ENCODE results near the gene SCYL2.
"Not testable (repeated sequence)": the region's sequence is repeated elsewhere in the genome, so short reads cannot be mapped to it uniquely, and the experiment has no call there.

SCYL2 gene

DNA sequence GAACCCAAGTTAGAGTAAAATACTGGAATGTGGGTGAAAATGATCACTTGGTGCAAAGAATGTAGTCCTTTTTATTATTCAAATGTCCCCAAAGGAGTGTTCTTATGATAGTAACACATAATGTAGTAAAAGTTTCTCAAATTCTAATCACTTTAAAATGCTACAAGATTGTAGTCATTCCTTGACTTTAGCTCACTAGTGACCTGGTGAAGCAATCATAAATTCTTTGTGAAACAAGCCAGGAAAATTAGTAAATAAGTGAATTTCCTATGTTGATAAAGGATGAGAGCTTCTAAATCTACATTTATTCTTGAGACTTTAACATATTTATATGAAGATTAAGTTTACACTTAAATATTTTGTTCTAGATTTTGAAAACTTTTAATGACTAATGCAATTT lies 59.2 kb downstream of the SCYL2 start:
- DNase-seq: no peak

DNA sequence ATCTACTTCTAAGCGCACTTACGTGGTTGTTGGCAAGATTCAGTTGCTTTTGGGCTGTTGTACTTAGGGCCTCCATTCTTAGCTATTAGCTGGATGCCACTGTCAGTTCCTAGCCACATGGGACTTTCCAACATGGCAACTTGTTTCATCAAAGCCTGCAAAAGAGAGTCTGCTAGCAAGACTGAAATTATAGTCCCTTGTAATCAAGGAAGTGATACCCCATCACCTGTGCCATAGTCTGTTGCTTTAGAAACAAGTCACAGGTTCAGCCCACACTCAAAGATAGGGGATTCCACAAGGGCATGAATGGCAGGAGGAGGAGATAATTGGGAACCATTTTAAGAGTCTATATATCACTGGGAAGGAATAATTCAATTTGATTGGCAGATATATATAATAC lies 62.8 kb downstream of the SCYL2 start:
- no peak for DNase-seq

DNA sequence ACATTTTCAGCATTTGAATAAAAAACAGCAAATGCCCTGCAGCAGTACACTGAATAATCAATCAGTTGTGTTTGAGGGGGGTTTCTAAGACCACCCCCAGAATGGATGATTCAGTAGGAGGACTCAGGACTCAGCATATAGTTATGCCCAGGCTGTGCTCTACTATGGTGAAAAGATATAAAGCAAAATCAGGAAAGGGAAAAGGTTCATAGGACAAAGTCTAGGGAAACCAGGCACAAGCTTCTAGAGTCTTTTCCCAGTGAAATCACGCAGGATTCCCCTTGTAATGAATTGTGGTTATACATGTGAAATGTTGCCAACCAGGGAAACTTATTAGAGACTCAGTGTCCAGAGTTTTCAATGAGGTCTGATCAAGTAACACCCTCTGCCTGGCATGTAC lies 64.9 kb downstream of the SCYL2 start:
- no peak for DNase-seq

DNA sequence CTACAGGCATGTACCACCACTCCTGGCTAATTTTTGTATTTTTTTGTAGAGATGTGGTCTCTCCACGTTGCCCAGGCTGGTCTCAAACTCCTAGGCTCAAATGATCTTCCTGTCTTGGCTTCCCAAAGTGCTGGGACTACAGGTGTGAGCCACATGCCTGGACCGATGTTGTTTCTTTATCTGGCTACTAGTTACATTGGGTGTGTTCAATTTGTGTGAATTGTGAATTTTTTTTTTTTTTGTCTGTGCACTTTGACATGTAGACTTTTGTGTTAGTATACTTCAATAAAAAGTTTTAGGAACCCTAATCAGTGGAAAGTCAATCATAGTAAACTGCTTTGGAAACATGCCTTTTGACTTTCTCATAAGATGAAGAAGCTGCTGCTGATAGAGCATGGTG lies 65.9 kb downstream of the SCYL2 start:
- no peak for DNase-seq

DNA sequence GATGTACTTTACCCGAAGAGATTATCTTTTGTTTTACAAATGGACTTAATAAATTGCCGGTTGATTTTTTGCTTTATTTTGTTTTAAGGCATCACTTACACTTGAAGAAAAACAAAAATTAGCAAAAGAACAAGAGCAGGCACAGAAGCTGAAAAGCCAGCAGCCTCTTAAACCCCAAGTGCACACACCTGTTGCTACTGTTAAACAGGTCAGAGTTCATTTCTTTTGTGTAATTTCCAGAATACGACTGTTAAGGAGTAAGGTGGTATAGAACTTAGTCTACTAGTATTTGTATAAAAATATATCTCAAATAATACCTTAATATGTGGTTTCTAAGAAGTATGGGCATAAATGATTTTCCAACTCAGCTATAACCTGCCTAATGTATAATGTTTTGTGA lies 70.3 kb downstream of the SCYL2 start:
- DNase-seq: no peak

DNA sequence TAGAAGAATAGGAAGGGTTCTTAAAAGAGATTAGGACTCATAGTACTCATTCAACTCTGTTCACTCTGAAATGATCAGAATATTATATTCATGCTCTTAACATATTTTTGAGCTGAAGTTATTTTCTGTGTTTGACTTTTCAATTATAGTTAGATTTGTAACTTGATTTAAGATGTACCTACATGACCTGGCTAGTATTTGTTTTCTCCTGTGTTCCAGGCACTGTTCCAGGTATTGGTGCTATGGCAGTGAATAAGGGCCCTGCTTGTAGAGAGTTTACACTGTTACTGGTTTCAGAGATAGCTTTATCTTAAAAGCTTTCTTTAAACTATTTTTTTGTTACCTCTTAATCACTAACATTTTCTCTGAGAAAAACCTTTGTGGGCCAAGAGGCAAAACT lies 70.8 kb downstream of the SCYL2 start:
- no peak for DNase-seq

DNA sequence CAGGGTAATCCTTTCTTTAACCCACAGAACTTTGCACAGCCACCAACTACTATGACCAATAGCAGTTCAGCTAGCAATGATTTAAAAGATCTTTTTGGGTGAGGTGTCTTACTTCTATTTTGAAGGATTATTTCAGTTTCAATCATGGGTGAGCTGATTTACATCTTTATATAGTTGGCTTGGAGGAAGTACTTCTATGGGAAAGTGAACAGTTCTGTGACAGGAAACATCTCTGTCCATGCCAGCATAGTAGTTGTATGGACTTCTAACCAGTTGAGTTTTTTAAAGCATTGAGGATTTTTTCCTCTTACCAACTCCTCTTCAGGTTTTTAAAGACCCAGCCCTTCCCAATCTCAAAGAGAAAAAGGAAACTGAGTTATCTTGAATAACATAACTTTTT lies 72.1 kb downstream of the SCYL2 start:
- no peak for DNase-seq

DNA sequence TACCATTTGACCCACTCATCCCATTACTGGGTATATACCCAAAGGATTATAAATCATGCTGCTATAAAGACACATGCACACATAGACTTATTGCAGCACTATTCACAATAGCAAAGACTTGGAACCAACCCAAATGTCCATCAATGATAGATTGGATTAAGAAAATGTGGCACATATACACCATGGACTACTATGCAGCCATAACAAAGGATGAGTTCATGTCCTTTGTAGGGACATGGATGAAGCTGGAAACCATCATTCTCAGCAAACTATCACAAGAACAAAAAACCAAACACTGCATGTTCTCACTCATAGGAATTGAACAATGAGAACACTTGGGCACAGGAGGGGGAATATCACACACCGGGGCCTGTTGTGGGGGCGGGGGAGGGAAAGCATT lies 75.9 kb downstream of the SCYL2 start:
- DNase-seq: not testable (repeated sequence)

DNA sequence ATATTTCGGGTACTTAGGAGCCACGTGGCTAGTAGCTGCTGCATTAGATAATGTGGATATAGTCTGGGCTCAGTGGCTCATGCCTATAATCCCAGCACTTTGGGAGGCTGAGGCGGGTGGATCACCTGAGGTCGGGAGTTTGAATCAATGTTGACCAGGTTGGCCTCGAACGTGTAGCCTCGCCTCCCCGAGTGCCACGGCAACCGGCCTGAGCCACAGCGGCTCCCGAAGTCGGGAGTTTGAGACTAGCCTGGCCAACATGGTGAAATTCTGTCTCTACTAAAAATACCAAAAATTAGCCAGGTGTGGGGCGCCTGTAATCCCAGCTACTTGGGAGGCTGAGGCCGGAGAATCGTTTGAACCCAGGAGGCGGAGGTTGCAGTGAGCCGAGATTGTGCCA lies 77.4 kb downstream of the SCYL2 start:
- not testable (repeated sequence) for DNase-seq

DNA sequence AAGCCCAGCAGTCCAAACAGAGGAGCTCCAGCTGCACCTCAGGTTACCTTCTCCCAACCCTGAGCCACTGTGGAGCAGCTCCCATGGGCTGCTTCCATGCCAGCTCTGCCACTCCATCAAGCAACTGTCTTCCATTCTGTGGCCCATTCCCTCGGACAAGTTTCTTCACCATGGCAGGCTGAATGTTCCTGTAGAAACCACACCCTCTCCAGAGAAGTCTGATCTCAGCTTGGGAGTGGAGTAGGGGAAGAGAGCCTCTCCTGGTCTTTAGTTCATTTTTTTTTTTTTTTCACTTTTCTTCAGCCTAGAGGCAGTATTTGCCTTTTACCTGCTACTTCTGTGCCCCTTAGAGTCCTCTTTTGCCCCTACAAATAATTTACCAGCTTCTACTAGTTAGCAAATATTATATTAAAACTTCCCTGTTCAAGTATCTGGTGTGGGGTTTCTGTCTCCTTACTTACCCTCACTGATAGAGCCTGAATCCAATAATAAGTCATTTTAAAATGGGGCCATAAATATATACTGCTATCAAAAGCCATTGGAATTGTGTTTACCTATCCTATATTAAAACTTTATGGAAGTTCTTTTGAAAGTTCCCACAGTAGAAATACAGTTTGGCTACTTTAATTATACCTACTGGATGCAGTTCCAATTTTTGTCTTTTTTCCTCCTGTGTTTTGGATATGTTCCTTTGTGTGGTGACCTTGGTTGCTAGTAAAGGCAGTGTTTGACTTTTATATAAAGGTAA lies 78.2 kb downstream of the SCYL2 start:
- no peak for DNase-seq

DNA sequence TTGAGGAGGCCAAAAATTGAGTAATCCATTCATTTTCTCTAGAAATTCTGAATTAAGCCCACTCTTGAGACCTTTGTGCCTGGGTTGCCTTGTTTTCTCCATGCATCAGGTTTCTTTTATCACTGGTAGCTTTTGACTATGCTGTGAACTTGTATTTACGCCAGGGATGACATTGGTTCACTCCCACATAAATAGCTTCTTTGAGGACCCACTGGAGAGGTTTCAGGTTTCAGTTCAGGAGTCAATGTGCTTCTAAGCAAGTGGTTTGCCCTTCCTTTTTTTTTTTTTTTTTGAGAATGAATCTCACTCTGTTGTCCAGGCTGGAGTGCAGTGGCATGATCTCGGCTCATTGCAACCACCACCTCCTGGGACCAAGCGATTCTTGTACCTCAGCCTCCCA lies 79.7 kb downstream of the SCYL2 start:
- DNase-seq: no peak

DNA sequence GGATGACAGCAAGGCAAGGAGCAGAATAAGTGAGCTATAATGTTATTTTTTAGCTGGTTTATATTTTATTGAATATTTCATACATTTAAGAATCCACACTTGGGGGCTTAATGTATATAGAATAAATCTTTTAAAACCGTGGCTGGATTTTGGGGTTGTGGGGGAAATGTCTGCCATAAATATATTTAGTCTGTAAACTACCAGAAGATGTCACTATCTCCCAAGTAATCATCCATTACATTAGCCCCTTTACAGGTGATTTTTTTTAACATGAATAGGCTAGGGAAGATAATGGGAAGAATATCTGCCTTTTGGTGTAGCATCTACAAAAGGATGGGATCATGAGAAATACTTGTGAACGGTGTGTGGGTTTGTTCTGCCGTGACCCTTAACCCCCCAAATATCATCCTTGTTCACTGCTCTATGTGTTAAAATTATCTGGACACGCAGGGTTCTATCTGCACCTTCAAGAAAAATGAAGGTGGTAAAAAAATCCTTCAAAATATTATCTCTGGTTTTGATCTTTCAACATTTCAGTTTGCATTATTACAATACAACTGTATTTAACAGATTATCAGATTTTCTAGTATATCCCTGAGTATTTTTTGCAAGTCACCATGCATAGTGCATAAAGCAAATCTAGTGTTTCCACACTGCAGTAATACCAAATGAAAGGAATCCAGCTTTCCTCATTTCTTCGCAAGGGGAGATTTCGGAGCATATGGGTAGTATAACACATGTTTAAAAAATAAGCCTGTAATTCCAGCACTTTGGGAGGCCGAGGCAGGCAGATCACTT lies 81.9 kb downstream of the SCYL2 start:
- peak; percentile 33 for DNase-seq

DNA sequence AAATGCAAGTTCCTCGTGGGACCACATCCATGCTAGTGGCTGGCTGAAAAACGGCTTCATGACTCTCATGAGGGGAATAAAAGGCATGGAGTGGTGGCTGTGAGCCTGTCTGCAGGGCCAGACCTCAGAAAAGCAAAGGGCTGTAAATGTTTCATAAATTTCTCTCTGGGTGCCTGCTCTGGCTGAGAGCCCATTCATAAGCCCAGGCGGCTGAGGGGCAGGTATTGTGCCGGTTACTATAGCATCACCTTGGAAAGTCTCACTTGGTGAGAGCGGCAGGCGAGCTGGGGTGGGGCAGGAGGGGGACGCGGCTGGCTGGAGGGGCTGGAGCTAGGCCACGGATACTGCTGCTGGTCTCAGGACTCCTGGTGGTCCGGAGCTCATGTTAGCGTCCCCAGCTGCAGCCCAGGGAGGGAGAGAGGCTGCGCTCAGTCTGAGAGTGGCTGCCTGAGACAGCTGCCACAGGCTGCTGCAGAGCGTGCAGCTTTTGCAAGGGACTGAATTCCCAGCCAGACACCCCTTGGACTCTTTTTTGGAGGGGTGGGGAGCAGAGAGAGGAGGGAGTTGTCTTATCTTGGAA lies 89.8 kb downstream of the SCYL2 start, which contains the start of gene SLC17A8:
Gene SLC17A8 (plus strand): TSS at position 431 of the 580 bp plus-strand sequence. CDS start 318 bp downstream, outside the sequence.
- DNase-seq: peak; percentile 68

DNA sequence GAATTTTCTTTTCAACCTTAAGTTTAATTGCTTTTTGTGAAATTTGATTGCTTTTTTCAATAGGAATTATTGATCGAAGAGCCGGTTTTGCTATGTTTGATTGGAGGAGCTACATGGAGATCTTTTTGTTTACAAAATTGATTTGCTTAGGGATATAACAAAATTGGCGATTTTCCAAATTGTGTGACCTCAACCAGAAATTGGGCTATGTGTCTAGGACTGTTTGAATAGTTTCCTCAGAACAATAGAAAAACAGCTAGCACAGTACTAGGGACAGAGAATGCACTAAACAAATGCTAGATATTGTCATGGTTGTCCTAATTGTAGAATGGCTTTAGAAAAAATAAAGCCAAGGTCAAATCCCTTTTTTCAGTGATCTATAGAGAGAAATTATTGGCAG lies 92.3 kb downstream of the SCYL2 start:
- DNase-seq: no peak

DNA sequence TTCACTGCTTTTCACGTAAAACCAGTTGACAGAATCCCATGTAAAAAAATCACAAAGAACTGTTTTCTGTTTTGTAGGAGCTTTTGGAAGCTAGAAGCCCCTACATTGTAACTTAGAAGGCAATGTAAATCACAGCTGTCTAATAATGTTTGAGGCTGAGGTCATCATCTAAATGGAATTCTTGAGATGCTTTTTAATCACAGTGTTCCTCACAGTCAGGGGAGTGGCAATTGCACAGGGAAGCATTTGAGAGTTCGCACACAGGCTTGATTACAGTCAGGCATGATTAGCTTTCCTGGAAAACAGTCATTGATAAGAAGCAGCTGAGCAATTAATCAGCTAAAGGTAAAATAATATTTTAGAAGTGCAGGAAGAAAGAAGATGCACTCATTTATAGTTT lies 92.8 kb downstream of the SCYL2 start:
- no peak for DNase-seq

DNA sequence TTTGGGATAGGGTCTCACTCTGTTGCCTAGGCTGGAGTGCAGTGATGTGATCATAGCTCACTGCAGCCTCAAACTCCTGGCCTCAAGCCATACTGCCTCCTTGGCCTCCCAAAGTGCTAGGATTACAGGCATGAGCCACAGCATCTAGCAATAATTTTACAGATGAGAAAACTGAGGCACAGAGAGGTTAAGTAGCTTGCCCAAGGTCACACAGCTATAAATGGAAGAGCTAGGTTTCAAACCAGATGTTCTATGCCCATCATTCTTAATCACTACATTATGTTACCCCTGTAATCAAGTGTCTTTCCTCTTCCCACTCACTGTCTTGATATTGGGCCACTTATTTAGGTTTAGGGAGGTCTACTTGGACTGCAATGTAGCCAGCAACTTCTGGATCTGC lies 93.5 kb downstream of the SCYL2 start:
- no peak for DNase-seq

DNA sequence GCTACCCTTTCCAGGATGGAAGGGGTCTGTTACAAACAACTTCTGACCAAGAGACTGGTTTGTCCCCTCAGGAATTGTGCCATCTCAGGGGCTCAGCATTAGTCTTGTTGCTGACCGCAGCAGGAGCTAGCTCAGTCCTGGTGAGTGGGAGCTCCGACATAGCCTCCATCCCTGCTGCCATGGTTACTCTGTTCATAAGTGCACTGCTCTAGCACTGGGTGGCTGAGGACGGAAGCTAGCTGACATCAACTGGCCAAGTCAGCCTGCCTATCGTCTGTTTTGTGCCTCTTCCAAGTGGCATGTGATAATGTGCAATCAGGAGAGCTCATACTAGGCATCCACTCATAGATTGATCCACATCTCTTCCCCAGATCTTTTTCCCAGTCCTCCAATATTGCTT lies 97.3 kb downstream of the SCYL2 start:
- no peak for DNase-seq

DNA sequence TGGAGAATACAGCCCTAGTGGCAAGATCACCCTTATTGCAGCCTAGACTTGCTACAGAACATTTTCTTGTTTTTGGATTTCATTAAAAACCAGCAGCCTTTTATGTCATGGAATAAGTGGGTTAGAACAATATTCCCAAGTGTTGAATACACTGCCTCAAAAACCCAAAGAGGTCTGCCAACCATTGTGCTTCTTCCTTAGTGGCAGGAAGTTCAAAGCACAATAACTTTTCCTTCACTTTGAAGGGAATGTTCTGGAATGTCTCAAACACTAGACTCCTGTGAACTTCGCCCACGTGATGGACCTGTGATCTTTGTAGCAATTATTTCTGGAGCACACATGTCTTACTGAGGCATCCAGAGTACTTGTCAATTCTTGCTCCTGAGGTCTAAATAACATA lies 98.4 kb downstream of the SCYL2 start:
- DNase-seq: no peak

DNA sequence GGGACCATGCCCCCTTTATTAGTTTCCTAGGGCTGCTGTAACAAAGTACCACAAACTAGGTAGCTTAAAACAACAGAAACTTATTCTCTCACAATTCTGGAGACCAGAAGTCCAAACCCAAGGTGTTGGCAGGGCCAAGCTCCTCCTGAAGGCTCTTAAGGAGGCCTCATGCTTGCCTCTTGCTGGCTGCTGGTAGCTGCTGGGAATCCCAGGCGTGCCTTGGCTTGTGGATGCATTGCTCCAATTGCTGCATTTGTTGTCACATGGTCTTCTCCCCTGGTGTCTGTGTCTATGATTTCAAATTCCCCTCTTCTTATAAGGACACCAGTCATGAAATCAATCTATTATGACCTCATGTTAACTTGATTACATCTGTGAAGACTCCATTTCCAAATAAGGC lies 101.1 kb downstream of the SCYL2 start:
- DNase-seq: no peak

DNA sequence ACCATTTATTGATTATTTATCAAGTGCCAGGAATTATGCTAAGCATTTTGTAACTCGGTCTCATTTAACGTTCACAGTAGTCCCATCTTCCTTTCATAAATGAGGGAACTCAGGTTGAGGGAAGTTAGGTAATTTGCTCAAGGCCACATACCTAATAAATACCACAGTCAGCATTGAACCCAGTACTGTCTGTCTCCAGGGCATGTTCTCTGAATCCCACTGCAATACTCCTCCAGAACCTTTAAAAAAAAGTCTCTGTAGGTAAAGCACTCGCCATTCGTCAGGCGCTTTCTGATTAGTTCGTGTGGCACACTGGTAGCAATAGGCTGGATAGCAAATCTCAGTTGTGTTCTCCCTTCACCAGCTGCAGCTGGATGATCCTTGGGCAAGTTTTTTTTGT lies 104.2 kb downstream of the SCYL2 start:
- DNase-seq: no peak

DNA sequence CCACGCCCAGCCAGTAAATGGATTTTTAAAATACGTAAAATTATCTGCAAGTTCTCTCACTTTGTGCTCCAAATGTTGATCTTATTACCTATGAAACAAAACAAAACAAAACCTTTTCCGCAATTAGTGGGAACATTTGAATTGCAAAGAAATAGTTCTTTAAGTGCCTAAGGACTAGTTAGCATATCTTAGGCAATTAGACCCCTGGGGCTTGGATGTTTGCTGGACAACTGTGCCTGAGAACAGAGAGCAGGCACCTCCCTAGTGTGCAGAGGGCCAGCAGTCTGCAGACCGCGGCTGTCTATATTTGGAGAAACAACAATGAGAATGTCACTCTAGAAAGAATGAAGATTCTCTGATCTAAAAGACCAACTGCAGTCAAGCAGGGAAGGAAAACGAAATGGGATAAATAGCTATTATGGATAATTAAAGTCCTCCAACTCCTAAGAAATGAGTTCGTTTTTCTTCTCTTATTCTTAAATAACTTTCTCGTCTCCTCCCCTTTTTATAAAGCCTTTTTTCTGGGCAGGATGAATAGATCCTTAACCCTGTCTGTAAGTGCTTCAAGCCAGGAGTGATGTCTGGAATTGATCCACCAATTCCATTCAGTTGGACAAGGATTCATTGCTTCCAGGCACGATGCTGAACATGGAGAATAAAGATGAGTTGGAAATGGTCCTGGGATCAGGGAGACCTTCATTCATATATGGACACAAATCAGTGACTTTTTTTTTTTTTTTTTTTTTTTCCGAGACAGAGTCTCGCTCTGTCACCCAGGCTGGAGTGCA lies 106.1 kb downstream of the SCYL2 start:
- DNase-seq: no peak

DNA sequence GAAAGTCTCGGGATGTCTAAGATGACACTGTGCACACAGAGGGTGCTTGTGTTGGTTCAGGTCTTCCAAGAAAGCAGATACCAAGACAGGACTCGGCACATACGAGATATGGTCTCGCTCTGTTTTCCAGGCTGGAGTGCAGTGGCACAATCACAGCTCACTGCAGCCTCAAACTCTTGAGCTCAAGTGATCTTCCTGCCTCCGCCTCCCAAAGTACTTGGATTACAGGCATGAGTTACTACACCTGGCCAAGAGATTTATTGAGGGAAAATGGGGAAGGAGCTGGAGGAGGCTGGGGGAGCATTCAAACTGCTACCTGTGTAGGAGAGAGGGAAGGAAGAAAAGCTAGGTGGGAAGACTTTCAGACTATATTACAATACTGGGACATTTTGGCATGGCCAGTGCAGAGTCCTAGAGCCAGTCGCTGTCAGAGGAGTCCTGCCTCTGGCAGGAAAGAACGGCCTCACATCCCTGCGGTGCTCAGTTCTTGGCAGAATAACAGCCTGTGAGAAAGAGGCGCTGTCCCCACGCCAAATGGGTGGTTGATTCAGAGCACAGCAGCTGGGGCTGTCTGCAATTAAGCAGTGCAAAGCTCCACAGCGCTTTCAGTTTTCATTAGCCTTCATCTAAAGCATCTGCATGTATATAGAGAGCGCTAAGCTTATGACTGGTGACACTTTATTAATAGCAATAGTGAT lies 108.2 kb downstream of the SCYL2 start:
- DNase-seq: peak; percentile 68

DNA sequence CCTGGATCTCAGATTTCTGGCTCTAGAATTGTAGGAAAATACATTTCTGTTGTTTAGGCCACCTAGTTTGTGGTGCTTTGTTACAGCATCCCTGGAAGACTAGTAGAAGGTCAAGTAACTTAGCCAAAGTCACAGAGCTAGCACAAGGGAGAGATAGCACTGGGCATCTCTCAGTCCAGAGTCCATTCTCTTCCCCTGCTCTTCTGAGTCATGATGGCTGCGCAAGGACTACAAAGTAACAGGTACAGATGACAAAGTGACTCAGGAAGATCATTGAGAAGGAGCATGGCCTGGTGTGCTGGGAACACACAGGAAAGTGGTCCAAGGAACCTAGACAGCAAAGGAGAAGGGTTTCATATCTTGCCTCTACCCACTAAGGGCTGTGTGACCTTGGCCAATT lies 109.2 kb downstream of the SCYL2 start:
- DNase-seq: no peak
